HEK293 (cell line): ENCODE measurements around the gene C1QTNF9B.

ENCODE experiments used
- CTCF ChIA-PET: fragments of 350-600 bp; formaldehyde crosslinking; extraction: SDS; loops from one replicate; lab custom pipeline; 2021; ENCODE audit warnings: antibody characterized with exemption; lab: Yijun Ruan, JAX
- POLR2A ChIA-PET: fragments of 300-600 bp; formaldehyde crosslinking; extraction: SDS; loops from one replicate; lab custom pipeline; 2020; ENCODE audit warnings: antibody characterized with exemption, inconsistent platforms; lab: Yijun Ruan, JAX
- H3K27ac ChIP-seq: fragments of 200-500 bp; sonication (Bioruptor generic); 2 replicates; pipeline ENCODE4 v1.5.1; 2014; ENCODE audit warnings: low read depth, low read length, control low read depth, inconsistent platforms; ENCODE audit errors: extremely low read depth
- H3K36me3 ChIP-seq, 2 experiments: fragments of 200-500 bp in 1 of 2; sonication (Bioruptor generic) in 1 of 2; 1 replicate in 1 of 2; 2 replicates in 1 of 2; pipeline ENCODE4 v1.5.1; 2014 to 2017; ENCODE audit warnings: inconsistent platforms in 2 of 2, low read length in 2 of 2; ENCODE audit not compliant: control insufficient read depth in 2 of 2, insufficient read depth in 1 of 2
- H3K4me1 ChIP-seq: fragments of 200-500 bp; sonication (Bioruptor generic); 2 replicates; pipeline ENCODE4 v1.5.1; 2014; ENCODE audit warnings: mild to moderate bottlenecking, low read length, inconsistent platforms; ENCODE audit not compliant: control insufficient read depth, insufficient read depth
- H3K4me3 ChIP-seq: 2 replicates; pipeline ENCODE4 v1.5.1; 2011; ENCODE audit warnings: low read depth, mild to moderate bottlenecking, control low read depth, low read length, moderate library complexity
- H3K9me3 ChIP-seq: fragments of 200-500 bp; sonication (Bioruptor generic); 2 replicates; pipeline ENCODE4 v1.5.1; 2014; ENCODE audit warnings: low read depth, low read length, inconsistent platforms; ENCODE audit not compliant: control insufficient read depth, insufficient read depth
- BCL11B ChIP-seq: fragments of 450-650 bp; formaldehyde crosslinking; IDR thresholded peaks from 2 replicates; pipeline ENCODE4 v1.5.1; 2016; ENCODE audit warnings: low read depth, missing biosample characterization, missing genetic modification characterization
- ELK4 ChIP-seq: IDR thresholded peaks from 2 replicates; pipeline ENCODE4 v1.6.1; 2011; ENCODE audit warnings: mild to moderate bottlenecking, low read depth, low read length, borderline replicate concordance
- FEZF1 ChIP-seq: fragments of 450-650 bp; formaldehyde crosslinking; IDR thresholded peaks from 2 replicates; pipeline ENCODE4 v1.5.1; 2016; ENCODE audit warnings: missing biosample characterization, missing genetic modification characterization
- TCF7L2 ChIP-seq: IDR thresholded peaks from 2 replicates; pipeline ENCODE4 v1.6.1; 2011; ENCODE audit warnings: low read depth, mild to moderate bottlenecking, inconsistent platforms, low read length, moderate library complexity, borderline replicate concordance
- YY1 ChIP-seq: fragments of 450-650 bp; formaldehyde crosslinking; IDR thresholded peaks from 2 replicates; pipeline ENCODE4 v1.5.1; 2018; ENCODE audit warnings: missing biosample characterization, missing genetic modification characterization
- ZEB2 ChIP-seq: fragments of 450-650 bp; formaldehyde crosslinking; IDR thresholded peaks from 2 replicates; pipeline ENCODE4 v1.5.1; 2016; ENCODE audit warnings: missing biosample characterization, missing genetic modification characterization
- ZNF16 ChIP-seq: fragments of 450-650 bp; formaldehyde crosslinking; IDR thresholded peaks from 2 replicates; pipeline ENCODE4 v1.5.1; 2016; ENCODE audit warnings: low read depth, missing biosample characterization, missing genetic modification characterization
- ZNF211 ChIP-seq: fragments of 450-650 bp; formaldehyde crosslinking; IDR thresholded peaks from 2 replicates; pipeline ENCODE4 v1.5.1; 2016; ENCODE audit warnings: low read depth, missing biosample characterization, missing genetic modification characterization
- ZNF24 ChIP-seq: fragments of 450-650 bp; formaldehyde crosslinking; IDR thresholded peaks from 2 replicates; pipeline ENCODE4 v1.5.1; 2016; ENCODE audit warnings: missing biosample characterization, missing genetic modification characterization
- ZNF311 ChIP-seq: fragments of 450-650 bp; formaldehyde crosslinking; IDR thresholded peaks from 2 replicates; pipeline ENCODE4 v1.5.1; 2017; ENCODE audit warnings: missing biosample characterization, missing genetic modification characterization, borderline replicate concordance
- ZNF350 ChIP-seq: fragments of 450-650 bp; formaldehyde crosslinking; IDR thresholded peaks from 2 replicates; pipeline ENCODE4 v1.5.0; 2017; ENCODE audit warnings: missing biosample characterization, mild to moderate bottlenecking, missing genetic modification characterization
- ZNF37A ChIP-seq: fragments of 450-650 bp; IDR thresholded peaks from 2 replicates; pipeline ENCODE4 v1.5.1; 2018; ENCODE audit warnings: missing biosample characterization, missing genetic modification characterization
- ZNF391 ChIP-seq: fragments of 450-650 bp; formaldehyde crosslinking; IDR thresholded peaks from 2 replicates; pipeline ENCODE4 v1.5.1; 2016; ENCODE audit warnings: low read depth, missing biosample characterization, missing genetic modification characterization, borderline replicate concordance
- ZNF404 ChIP-seq: fragments of 450-650 bp; formaldehyde crosslinking; IDR thresholded peaks from 2 replicates; pipeline ENCODE4 v1.5.1; 2017; ENCODE audit warnings: missing biosample characterization, missing genetic modification characterization
- ZNF513 ChIP-seq: fragments of 450-650 bp; IDR thresholded peaks from 2 replicates; pipeline ENCODE4 v1.5.1; 2018; ENCODE audit warnings: missing biosample characterization, missing genetic modification characterization
- ZNF621 ChIP-seq: fragments of 450-650 bp; formaldehyde crosslinking; IDR thresholded peaks from 2 replicates; pipeline ENCODE4 v1.5.1; 2017; ENCODE audit warnings: missing biosample characterization, missing genetic modification characterization
- ZNF670 ChIP-seq: fragments of 450-650 bp; formaldehyde crosslinking; IDR thresholded peaks from 2 replicates; pipeline ENCODE4 v1.5.1; 2016; ENCODE audit warnings: missing biosample characterization, missing genetic modification characterization, low read depth
- ZNF76 ChIP-seq: fragments of 450-650 bp; formaldehyde crosslinking; IDR thresholded peaks from 2 replicates; pipeline ENCODE4; 2016; ENCODE audit warnings: low read depth, missing biosample characterization, missing genetic modification characterization, borderline replicate concordance
- ZNF776 ChIP-seq: fragments of 450-650 bp; formaldehyde crosslinking; IDR thresholded peaks from 2 replicates; pipeline ENCODE4 v1.5.0; 2017; ENCODE audit warnings: missing biosample characterization, missing genetic modification characterization, borderline replicate concordance
- ZNF777 ChIP-seq: fragments of 450-650 bp; formaldehyde crosslinking; IDR thresholded peaks from 2 replicates; pipeline ENCODE4 v1.5.1; 2017; ENCODE audit warnings: missing biosample characterization, missing genetic modification characterization, borderline replicate concordance
- TF ChIP-seq, protein P1 (sequence below): fragments of 450-650 bp; formaldehyde crosslinking; IDR thresholded peaks from 2 replicates; pipeline ENCODE4 v1.5.1; 2016; ENCODE audit warnings: missing biosample characterization, missing genetic modification characterization
- TF ChIP-seq, protein P2 (sequence below): fragments of 450-650 bp; formaldehyde crosslinking; IDR thresholded peaks from 2 replicates; pipeline ENCODE4 v1.5.1; 2016; ENCODE audit warnings: missing biosample characterization, missing genetic modification characterization, borderline replicate concordance
- TF ChIP-seq, protein P3 (sequence below): fragments of 450-650 bp; formaldehyde crosslinking; IDR thresholded peaks from 2 replicates; pipeline ENCODE4 v1.5.1; 2016; ENCODE audit warnings: missing biosample characterization, missing genetic modification characterization

Gene C1QTNF9B

GRCh38 chr13:23915308-23915707, 18.0 kb upstream of the C1QTNF9B start (continued):
- TF ChIP-seq ZNF513 (tag by site-specific recombination) (no peak), ZNF777 (tag by site-specific recombination) (no peak), ZNF37A (tag by site-specific recombination) (no peak), ZNF76 (no peak), ZNF16 (tag by site-specific recombination) (no peak), ZNF24 (tag by site-specific recombination) (no peak), ZNF391 (tag by site-specific recombination) (no peak)
- TF ChIP-seq, protein P1, sequence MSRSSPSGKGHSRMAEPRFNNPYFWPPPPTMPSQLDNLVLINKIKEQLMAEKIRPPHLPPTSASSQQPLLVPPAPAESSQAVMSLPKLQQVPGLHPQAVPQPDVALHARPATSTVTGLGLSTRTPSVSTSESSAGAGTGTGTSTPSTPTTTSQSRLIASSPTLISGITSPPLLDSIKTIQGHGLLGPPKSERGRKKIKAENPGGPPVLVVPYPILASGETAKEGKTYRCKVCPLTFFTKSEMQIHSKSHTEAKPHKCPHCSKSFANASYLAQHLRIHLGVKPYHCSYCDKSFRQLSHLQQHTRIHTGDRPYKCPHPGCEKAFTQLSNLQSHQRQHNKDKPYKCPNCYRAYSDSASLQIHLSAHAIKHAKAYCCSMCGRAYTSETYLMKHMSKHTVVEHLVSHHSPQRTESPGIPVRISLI (tag by site-specific recombination), result no peak
- TF ChIP-seq, protein P2, sequence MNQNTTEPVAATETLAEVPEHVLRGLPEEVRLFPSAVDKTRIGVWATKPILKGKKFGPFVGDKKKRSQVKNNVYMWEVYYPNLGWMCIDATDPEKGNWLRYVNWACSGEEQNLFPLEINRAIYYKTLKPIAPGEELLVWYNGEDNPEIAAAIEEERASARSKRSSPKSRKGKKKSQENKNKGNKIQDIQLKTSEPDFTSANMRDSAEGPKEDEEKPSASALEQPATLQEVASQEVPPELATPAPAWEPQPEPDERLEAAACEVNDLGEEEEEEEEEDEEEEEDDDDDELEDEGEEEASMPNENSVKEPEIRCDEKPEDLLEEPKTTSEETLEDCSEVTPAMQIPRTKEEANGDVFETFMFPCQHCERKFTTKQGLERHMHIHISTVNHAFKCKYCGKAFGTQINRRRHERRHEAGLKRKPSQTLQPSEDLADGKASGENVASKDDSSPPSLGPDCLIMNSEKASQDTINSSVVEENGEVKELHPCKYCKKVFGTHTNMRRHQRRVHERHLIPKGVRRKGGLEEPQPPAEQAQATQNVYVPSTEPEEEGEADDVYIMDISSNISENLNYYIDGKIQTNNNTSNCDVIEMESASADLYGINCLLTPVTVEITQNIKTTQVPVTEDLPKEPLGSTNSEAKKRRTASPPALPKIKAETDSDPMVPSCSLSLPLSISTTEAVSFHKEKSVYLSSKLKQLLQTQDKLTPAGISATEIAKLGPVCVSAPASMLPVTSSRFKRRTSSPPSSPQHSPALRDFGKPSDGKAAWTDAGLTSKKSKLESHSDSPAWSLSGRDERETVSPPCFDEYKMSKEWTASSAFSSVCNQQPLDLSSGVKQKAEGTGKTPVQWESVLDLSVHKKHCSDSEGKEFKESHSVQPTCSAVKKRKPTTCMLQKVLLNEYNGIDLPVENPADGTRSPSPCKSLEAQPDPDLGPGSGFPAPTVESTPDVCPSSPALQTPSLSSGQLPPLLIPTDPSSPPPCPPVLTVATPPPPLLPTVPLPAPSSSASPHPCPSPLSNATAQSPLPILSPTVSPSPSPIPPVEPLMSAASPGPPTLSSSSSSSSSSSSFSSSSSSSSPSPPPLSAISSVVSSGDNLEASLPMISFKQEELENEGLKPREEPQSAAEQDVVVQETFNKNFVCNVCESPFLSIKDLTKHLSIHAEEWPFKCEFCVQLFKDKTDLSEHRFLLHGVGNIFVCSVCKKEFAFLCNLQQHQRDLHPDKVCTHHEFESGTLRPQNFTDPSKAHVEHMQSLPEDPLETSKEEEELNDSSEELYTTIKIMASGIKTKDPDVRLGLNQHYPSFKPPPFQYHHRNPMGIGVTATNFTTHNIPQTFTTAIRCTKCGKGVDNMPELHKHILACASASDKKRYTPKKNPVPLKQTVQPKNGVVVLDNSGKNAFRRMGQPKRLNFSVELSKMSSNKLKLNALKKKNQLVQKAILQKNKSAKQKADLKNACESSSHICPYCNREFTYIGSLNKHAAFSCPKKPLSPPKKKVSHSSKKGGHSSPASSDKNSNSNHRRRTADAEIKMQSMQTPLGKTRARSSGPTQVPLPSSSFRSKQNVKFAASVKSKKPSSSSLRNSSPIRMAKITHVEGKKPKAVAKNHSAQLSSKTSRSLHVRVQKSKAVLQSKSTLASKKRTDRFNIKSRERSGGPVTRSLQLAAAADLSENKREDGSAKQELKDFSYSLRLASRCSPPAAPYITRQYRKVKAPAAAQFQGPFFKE (tag by site-specific recombination), result no peak
- TF ChIP-seq, all 188 proteins: peak for 0

DNA sequence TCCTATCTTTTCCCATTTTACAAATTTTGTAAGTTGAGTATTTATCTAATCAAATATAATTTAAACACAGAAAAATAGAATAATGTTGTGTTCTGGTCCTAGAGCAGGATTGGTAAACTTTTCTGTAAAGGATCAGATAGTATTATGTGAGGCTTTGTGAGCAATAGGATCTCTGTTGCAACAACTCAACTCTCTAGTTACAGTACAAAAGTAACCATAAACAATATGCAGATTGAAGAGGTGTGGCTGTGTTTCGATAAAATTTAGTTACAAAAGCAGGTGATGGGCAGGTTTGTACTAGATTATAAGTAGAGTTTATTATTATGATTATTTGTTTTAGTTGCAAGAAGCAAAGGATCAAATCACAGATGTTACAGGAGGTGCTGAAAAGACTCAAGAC, 15.2 kb upstream of the C1QTNF9B start:
- Histone ChIP-seq H3K4me3 (no peak overlapping the region), H3K4me1 (no peaks in the 10 kb centered on the region), H3K9me3 (no peaks in the 10 kb centered on the region), H3K27ac (no peak overlapping the region)
- TF ChIP-seq ZNF621 (tag by site-specific recombination) (no peak), ZNF670 (tag by site-specific recombination) (no peak), YY1 (tag by site-specific recombination) (no peak), ZNF776 (tag by site-specific recombination) (no peak), ZNF311 (tag by site-specific recombination) (no peak), ZNF404 (tag by site-specific recombination) (no peak), ZNF211 (no peak), BCL11B (tag by site-specific recombination) (no peak), FEZF1 (tag by site-specific recombination) (no peak), ZNF350 (tag by site-specific recombination) (no peak), ELK4 (no peak), ZEB2 (tag by site-specific recombination) (no peak), TCF7L2 (no peak)
- TF ChIP-seq, protein P3, sequence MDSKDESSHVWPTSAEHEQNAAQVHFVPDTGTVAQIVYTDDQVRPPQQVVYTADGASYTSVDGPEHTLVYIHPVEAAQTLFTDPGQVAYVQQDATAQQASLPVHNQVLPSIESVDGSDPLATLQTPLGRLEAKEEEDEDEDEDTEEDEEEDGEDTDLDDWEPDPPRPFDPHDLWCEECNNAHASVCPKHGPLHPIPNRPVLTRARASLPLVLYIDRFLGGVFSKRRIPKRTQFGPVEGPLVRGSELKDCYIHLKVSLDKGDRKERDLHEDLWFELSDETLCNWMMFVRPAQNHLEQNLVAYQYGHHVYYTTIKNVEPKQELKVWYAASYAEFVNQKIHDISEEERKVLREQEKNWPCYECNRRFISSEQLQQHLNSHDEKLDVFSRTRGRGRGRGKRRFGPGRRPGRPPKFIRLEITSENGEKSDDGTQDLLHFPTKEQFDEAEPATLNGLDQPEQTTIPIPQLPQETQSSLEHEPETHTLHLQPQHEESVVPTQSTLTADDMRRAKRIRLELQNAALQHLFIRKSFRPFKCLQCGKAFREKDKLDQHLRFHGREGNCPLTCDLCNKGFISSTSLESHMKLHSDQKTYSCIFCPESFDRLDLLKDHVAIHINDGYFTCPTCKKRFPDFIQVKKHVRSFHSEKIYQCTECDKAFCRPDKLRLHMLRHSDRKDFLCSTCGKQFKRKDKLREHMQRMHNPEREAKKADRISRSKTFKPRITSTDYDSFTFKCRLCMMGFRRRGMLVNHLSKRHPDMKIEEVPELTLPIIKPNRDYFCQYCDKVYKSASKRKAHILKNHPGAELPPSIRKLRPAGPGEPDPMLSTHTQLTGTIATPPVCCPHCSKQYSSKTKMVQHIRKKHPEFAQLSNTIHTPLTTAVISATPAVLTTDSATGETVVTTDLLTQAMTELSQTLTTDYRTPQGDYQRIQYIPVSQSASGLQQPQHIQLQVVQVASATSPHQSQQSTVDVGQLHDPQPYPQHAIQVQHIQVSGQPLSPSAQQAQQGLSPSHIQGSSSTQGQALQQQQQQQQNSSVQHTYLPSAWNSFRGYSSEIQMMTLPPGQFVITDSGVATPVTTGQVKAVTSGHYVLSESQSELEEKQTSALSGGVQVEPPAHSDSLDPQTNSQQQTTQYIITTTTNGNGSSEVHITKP, result no peak
- TF ChIP-seq, all 188 proteins: peak for 0
- ChIA-PET CTCF (no interaction called here), POLR2A (no interaction called here)
- H3K36me3 ChIP-seq, result no peaks in the 10 kb centered on the region
